ENCODE results near the gene CRACR2B.

GRCh38 chr11:849951-850774 is 22.4 kb downstream of the CRACR2B start:
- TF ChIP-seq EZH2 (IDR thresholded peaks at IDR 0.05; ENCODE audit: borderline replicate concordance, insufficient read depth, low read depth, low read length, poor library complexity, severe bottlenecking), result no peak
- TF ChIP-seq CTCF (IDR thresholded peaks at IDR 0.05), result no peak
